GM06990 (cell line): ENCODE data around the gene SUMO3.

Experiments used
- DNase-seq: peaks from one replicate; pipeline ENCODE4 v3.0.0-alpha.2; 2011; ENCODE audit not compliant: insufficient read length; ENCODE audit errors: extremely low read depth
- H3K27me3 ChIP-seq: replicated peaks from 2 replicates; pipeline ENCODE4 v1.6.0; 2011; ENCODE audit warnings: low read length; ENCODE audit not compliant: control insufficient read depth, insufficient read depth
- H3K36me3 ChIP-seq: 2 replicates; pipeline ENCODE4 v1.5.1; 2011; ENCODE audit warnings: low read length; ENCODE audit not compliant: control insufficient read depth, insufficient read depth
- H3K4me3 ChIP-seq: replicated peaks from 2 replicates; pipeline ENCODE4 v1.5.1; 2011; ENCODE audit warnings: low read depth, mild to moderate bottlenecking, control low read depth, low read length
- TF ChIP-seq, protein P1 (sequence below): IDR thresholded peaks from 2 replicates; pipeline ENCODE4 v1.5.1; 2011; ENCODE audit warnings: low read length, control low read depth, mild to moderate bottlenecking, inconsistent platforms; ENCODE audit not compliant: insufficient read depth, poor library complexity, severe bottlenecking

SUMO3 gene

GRCh38 chr21:44780767-44781459 lies 36.9 kb downstream of the SUMO3 start:
- no peak for DNase-seq
- peaks cover 8% of the 10 kb centered on the region for H3K36me3 ChIP-seq
- no peaks in the 10 kb centered on the region for H3K27me3 ChIP-seq
- TF ChIP-seq, protein P1, sequence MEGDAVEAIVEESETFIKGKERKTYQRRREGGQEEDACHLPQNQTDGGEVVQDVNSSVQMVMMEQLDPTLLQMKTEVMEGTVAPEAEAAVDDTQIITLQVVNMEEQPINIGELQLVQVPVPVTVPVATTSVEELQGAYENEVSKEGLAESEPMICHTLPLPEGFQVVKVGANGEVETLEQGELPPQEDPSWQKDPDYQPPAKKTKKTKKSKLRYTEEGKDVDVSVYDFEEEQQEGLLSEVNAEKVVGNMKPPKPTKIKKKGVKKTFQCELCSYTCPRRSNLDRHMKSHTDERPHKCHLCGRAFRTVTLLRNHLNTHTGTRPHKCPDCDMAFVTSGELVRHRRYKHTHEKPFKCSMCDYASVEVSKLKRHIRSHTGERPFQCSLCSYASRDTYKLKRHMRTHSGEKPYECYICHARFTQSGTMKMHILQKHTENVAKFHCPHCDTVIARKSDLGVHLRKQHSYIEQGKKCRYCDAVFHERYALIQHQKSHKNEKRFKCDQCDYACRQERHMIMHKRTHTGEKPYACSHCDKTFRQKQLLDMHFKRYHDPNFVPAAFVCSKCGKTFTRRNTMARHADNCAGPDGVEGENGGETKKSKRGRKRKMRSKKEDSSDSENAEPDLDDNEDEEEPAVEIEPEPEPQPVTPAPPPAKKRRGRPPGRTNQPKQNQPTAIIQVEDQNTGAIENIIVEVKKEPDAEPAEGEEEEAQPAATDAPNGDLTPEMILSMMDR: no peak
- H3K4me3 ChIP-seq: no peak overlapping the region

DNA sequence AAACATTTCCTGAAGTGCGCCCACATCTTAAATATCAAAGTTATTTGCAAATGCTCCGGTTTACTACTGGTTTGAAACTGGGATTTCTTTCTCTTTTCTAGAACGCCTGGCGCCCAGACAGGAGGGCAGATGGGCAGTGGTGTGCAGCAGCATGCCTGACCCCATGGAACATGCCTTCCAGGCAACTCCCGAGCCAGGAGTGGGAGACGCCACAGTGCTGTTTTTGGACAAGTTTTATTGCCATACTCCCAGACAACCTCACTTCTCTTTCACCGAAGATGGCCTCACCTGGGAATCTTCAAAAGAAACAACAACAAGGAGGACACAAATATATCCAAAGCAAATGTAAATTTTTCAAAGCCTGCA lies 37.7 kb downstream of the SUMO3 start:
- no peaks in the 10 kb centered on the region for H3K27me3 ChIP-seq
- peaks cover 11% of the 10 kb centered on the region for H3K36me3 ChIP-seq
- TF ChIP-seq, protein P1: no peak
- no peak for DNase-seq
- H3K4me3 ChIP-seq: no peak overlapping the region

DNA sequence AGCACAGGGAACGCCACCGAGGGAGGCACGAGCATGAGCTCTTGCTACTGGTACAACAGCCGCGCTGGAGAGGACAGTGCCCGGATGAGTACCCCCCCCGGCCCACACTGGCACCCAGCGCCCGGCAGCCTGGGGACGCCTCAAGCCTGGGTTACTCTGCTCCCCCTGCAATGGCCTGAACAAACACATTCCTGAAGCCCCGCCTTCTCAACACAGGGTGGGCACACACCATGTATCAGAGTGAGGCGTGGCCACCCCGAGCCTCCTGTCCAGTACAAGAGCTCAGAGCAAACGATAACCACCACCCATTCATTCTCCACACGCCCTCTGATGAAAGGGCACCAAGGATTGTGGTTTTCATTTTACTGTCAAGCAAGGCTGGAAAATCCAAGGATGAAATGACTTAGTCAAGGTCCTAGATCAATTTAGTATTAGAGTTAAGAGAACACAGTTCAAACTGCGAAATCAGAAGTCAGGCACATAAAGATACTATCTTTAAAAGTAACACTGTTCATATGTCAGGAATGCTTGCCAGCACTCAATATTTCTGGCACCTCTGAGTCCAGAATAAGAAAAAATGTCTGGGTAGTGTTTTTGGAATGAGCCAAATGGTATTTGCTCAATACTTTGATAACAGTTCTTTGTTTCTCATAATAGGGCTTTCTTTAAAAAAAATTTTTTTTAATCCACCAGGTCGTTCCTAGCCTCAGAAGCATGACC lies 38.3 kb downstream of the SUMO3 start:
- Histone ChIP-seq H3K4me3 (no peak overlapping the region), H3K36me3 (peaks cover 16% of the 10 kb centered on the region), H3K27me3 (no peaks in the 10 kb centered on the region)
- TF ChIP-seq, protein P1: no peak
- DNase-seq: no peak

DNA sequence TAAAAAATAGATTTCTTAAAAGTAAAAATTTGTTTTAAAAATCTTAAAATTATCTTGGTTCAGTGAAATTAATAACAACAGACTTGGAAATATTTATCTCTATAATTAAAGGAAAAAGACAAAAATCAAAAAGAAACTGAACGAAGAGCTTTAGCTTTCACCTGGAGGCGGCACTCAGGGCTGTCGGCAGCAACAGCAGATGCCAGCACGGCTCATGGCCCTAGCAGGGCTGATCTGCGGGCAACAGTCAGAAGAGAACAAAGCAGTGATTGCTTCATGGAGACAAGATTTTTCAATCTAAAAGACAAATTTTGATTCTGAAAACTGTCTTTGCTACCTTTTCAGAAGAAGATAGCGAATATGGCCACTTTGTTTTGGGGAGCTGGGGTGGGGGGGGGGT lies 38.9 kb downstream of the SUMO3 start:
- Histone ChIP-seq H3K4me3 (no peak overlapping the region), H3K36me3 (peaks cover 18% of the 10 kb centered on the region), H3K27me3 (no peaks in the 10 kb centered on the region)
- DNase-seq: no peak
- TF ChIP-seq, protein P1: no peak

DNA sequence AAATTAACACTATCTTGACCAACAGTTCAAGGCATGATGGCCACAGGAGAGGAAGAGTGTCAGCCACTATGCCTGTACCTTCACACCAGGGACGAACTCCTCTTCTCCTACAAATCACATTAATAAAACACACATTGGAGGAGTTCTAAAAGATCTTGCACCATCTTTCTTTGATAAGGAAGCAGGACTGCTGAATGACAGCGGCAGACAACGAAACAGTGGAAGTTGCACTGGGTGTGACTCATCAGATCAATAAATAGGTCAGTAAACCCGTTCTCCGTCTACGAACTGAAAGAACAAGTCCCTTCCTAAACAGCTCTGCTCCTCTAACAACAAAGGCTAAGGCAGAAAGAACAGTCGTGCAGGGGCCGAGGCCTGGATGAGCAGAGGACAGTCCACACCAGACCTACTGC lies 39.4 kb downstream of the SUMO3 start:
- no peak overlapping the region for H3K4me3 ChIP-seq
- no peaks in the 10 kb centered on the region for H3K27me3 ChIP-seq
- H3K36me3 ChIP-seq: peaks cover 20% of the 10 kb centered on the region
- TF ChIP-seq, protein P1: no peak
- no peak for DNase-seq
